Sigmoid colon (tissue), 7 donors: ENCODE data around the gene PPP1R14D. TPM values are rescaled to one million over a fixed set of nuclear protein-coding genes. Genes with fewer than 3 reads are reported as not detected.

Experiments
- DNase-seq: peaks from one replicate; pipeline ENCODE4 v3.0.0-alpha.2; 2019
- H3K27ac ChIP-seq, 4 donors: fragments of 200-600 bp; sonication (generic); one replicate each; pipeline ENCODE4 v1.5.1; 2016 to 2019; ENCODE audit warnings: mild to moderate bottlenecking in 1 of 4
- H3K27me3 ChIP-seq, 3 donors: fragments of 200-600 bp; sonication (generic); one replicate each; pipeline ENCODE4 v1.5.1; 2019; ENCODE audit warnings: mild to moderate bottlenecking in 1 of 3
- H3K36me3 ChIP-seq, 4 donors: fragments of 200-600 bp; sonication (generic); one replicate each; pipeline ENCODE4 v1.5.1; 2016 to 2019
- H3K4me1 ChIP-seq, 4 donors: fragments of 200-600 bp; sonication (generic); one replicate each; pipeline ENCODE4 v1.5.1; 2017 to 2019
- H3K4me3 ChIP-seq, 4 donors: fragments of 200-600 bp; sonication (generic); one replicate each; pipeline ENCODE4 v1.5.1; 2017 to 2019; ENCODE audit warnings: mild to moderate bottlenecking in 2 of 4, moderate library complexity in 1 of 4
- H3K9me3 ChIP-seq, 4 donors: fragments of 200-600 bp in 3 of 4; sonication (generic) in 3 of 4; one replicate each; pipeline versions ENCODE4 v1.5.1 to v1.6.1; 2013 to 2019
- EP300 ChIP-seq, 4 donors: sonication (generic); formaldehyde crosslinking; IDR thresholded peaks; one replicate each; pipeline ENCODE4 v1.6.1; 2017; ENCODE audit warnings: antibody characterized with exemption in 4 of 4
- POLR2A ChIP-seq, 2 donors: fragments of 450-650 bp; IDR thresholded peaks; one replicate each; pipeline ENCODE4 v1.6.1; 2016; ENCODE audit warnings: antibody characterized with exemption in 2 of 2, mild to moderate bottlenecking in 2 of 2, moderate library complexity in 2 of 2
- POLR2AphosphoS5 ChIP-seq, 4 donors: sonication (generic); formaldehyde crosslinking; IDR thresholded peaks; one replicate each; pipeline ENCODE4 v1.6.1; 2017; ENCODE audit warnings: antibody characterized with exemption in 4 of 4
- WGBS, 2 donors: extraction: QIAGEN DNeasy Blood & Tissue Kit; methylation state at CpG; one replicate each; pipeline ENCODE4 v1.1.7; 2013; 5-methylcytosine and 5-hydroxymethylcytosine counted together
- intact Hi-C: fragments of 100-400 bp; cut with DNase I; formaldehyde crosslinking; loops from one replicate; pipeline ENCODE4 v1.15.1; 2023
- polyA plus RNA-seq, 3 donors: library from polyadenylated mRNA; stranded (reverse); fragments of 200-250 nt; gene quantifications; one replicate each; pipeline ENCODE4 v1.2.3, GENCODE V29; 2013
- total RNA-seq, 4 donors: library from RNA; depleted of rRNA; stranded (reverse); fragments of >200 nt; gene quantifications; one replicate each; pipeline ENCODE4 v1.1.0, GENCODE V29; 2016
- TF ChIP-seq, protein P1 (sequence below), 4 experiments: fragments of 450-650 bp in 3 of 4; fragments of 200-600 bp in 1 of 4; IDR thresholded peaks; one replicate each; pipeline ENCODE4 v1.5.1; 2016 to 2019; ENCODE audit warnings: antibody characterized with exemption in 4 of 4, mild to moderate bottlenecking in 3 of 4, moderate library complexity in 2 of 4
- donor health status: healthy with polysubstance abuse.
- donor health status: Bipolar disorder and iron deficiency.
- donor health status: healthy.

The PPP1R14D gene, protein sequence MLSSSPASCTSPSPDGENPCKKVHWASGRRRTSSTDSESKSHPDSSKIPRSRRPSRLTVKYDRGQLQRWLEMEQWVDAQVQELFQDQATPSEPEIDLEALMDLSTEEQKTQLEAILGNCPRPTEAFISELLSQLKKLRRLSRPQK
- total RNA-seq = not detected
- polyA plus RNA-seq = 100 to 1,000 TPM; 211 to 395 (median 212) TPM

DNA sequence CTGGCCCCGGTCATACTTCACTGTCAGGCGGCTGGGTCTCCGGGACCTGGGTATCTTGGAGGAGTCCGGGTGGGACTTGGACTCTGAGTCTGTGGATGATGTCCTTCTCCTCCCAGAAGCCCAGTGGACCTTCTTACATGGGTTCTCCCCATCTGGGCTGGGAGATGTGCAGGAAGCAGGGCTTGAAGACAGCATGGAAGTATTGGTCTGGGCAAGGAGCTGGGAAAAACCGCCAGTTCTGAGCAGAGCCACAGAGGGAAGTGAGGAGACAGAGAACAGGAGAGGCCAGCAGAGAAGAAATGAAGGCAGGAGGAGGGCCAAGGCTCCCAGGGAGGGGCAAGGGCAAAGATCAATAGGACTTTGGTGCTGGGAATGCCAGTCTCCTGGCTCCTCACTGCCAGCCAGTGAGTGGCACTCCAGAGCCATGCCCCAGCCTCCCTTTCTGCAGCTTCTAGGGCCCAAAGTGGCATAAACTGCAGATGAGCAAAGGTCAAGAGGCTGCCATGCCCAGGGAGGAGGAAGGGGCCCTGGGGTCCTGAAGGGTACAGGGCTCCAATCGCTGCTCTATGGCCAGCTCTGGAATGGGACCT lies at the start of gene PPP1R14D:
TSS of gene PPP1R14D (minus strand) at position 262 of the 590 bp plus-strand sequence. CDS start at position 195, 67 bp downstream.
- intact Hi-C loops = no loop called here
- Histone ChIP-seq H3K9me3 (no peaks in the 10 kb centered on the region), H3K36me3 (no peaks in the 10 kb centered on the region), H3K4me1 (no peaks in the 10 kb centered on the region), H3K27me3 (peaks cover 0 to 8% (median 0%) of the 10 kb centered on the region in 3 donors), H3K4me3 (peak within 1 kb of the TSS in 1 of 4 donors; percentile 9), H3K27ac (no peak within 1 kb of the TSS)
- TF ChIP-seq POLR2A (IDR thresholded peaks at IDR 0.05) (peak in 1 of 2 donors; percentile 65), POLR2AphosphoS5 (IDR thresholded peaks at IDR 0.05) (peak in 1 of 4 donors; percentile 42), EP300 (IDR thresholded peaks at IDR 0.05) (no peak)
- TF ChIP-seq, protein P1, sequence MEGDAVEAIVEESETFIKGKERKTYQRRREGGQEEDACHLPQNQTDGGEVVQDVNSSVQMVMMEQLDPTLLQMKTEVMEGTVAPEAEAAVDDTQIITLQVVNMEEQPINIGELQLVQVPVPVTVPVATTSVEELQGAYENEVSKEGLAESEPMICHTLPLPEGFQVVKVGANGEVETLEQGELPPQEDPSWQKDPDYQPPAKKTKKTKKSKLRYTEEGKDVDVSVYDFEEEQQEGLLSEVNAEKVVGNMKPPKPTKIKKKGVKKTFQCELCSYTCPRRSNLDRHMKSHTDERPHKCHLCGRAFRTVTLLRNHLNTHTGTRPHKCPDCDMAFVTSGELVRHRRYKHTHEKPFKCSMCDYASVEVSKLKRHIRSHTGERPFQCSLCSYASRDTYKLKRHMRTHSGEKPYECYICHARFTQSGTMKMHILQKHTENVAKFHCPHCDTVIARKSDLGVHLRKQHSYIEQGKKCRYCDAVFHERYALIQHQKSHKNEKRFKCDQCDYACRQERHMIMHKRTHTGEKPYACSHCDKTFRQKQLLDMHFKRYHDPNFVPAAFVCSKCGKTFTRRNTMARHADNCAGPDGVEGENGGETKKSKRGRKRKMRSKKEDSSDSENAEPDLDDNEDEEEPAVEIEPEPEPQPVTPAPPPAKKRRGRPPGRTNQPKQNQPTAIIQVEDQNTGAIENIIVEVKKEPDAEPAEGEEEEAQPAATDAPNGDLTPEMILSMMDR (IDR thresholded peaks at IDR 0.05) = no peak
- WGBS, 2 donors = 17 to 72% methylated on average over 6 of the region's 6 CpGs
- no peak for DNase-seq

DNA sequence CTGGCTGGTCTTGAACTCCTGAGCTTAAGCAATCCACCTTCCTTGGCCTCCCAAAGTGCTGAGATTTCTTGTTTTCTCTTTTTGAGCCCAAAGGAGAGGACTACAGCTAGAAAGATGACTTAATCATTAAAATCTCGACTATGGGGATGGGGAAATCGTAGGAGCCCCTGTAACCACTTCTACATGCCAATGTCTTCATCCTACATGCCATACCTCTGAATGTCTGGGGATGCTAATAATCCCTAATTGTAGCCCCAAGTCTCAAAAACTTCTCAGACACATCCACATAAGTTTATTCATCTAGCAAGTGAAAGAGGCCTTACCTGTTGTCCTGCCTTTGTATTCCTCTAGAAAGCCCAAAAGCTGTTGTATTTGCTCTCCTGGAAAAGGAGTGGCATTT lies 49.2 kb upstream of the PPP1R14D start:
- WGBS, 2 donors = 79 to 86% methylated on average over 2 of the region's 2 CpGs
- Histone ChIP-seq H3K36me3 (no peaks in the 10 kb centered on the region), H3K9me3 (no peaks in the 10 kb centered on the region), H3K27ac (no peak overlapping the region), H3K4me3 (no peak overlapping the region), H3K27me3 (peaks cover 0 to 14% (median 14%) of the 10 kb centered on the region in 3 donors), H3K4me1 (peaks cover 0 to 15% (median 12%) of the 10 kb centered on the region in 4 donors)
- no peak for DNase-seq
- TF ChIP-seq, protein P1 (IDR thresholded peaks at IDR 0.05) = no peak
- TF ChIP-seq POLR2AphosphoS5 (IDR thresholded peaks at IDR 0.05) = no peak
- intact Hi-C loops = no loop called here

DNA sequence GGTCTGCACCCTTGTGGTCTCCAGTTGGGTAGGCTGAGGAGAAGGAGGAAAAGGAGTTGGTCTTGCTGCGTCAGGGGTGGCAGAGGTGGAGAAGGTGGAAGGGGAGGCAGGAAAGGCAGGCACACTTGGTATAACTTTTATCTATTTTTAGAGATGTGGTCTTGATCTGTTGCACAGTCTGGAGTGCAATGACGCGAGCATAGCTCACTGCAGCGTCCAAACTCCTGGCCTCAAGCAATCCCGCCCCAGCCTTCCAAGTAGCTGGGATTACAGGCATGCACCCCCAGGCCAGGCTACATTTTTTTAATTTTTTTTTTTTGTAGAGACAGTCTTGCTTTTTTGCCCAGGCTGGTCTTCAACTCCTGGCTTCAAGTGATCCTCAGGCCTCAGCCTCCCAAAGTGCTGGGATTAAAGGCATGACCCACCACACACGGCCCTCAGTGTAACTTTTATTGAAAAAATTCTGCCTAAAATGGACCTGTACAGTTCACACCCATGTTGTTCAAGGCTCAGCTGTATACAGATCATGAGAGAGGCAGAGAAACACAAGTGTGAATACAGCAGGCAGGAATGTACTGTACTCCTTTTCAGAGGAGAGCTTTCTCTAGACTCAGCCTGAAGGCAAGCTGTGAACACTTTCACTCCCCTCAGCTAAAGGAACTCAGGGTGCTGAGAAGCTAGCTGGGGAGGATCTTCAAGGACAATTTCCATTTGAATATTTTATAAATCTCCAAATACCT lies 47.7 kb upstream of the PPP1R14D start:
- no peak for TF ChIP-seq POLR2AphosphoS5 (IDR thresholded peaks at IDR 0.05)
- intact Hi-C loops = no loop called here
- peaks cover 0 to 28% (median 22%) of the 10 kb centered on the region in 3 donors for H3K27me3 ChIP-seq
- no peak for DNase-seq
- H3K27ac ChIP-seq = no peak overlapping the region
- peaks cover 0 to 15% (median 12%) of the 10 kb centered on the region in 4 donors for H3K4me1 ChIP-seq
- H3K9me3 ChIP-seq = no peaks in the 10 kb centered on the region
- 84 to 92% methylated on average over 6 of the region's 6 CpGs for WGBS, 2 donors
- H3K4me3 ChIP-seq = no peak overlapping the region
- no peaks in the 10 kb centered on the region for H3K36me3 ChIP-seq

DNA sequence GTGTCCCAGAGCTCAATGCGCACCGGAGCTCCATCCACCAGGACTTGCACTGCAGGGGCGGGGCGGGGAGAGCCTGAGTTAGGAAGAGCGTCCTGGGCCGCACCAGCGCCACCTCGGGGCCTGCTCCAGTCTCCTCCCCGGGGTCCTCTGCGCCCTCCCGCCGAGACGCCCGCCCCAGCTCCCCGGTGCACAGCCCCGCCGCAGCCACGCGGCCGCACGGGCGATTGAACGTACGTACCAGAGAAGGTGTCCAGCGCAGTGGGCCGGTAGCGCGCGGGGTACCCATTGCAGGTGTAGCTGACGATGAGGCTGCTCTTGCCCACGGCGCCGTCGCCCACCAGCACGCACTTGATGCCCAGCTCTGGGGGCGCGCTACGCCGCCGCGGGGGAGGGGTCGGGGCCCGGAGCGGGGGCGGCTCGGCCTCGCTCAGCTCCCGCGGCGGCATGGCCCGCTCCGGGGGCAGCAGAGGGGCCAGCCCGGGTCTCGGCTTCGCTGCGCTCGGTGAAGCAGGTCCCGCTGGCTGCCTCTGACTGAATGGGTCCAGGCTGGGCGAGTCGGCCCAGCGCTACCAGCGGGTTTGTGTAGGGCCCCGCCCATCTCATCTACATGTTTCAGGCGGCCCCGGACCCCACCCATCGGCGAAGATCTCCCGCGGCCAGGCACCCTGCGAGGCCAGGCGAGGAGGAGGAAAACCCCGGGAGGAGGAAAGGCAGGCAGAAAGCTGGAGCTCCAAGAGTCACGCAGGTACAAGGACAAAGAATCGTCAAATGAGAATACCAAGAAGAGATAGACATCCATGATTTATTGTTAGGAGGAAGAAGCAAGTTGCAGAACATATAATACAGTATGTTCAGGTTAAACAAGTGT lies 45.4 kb upstream of the PPP1R14D start, which contains the start of gene RHOV:
TSS of gene RHOV (minus strand) at position 541 of the 868 bp plus-strand sequence. CDS start at position 446, 95 bp downstream.
- peaks cover 0 to 15% (median 12%) of the 10 kb centered on the region in 4 donors for H3K4me1 ChIP-seq
- no peak for TF ChIP-seq EP300 (IDR thresholded peaks at IDR 0.05)
- no peak for TF ChIP-seq POLR2A (IDR thresholded peaks at IDR 0.05)
- TF ChIP-seq POLR2AphosphoS5 (IDR thresholded peaks at IDR 0.05) = no peak
- TF ChIP-seq, protein P1 (IDR thresholded peaks at IDR 0.05) = peak in 1 of 4 experiments; percentile 9
- no peak within 1 kb of the TSS for H3K27ac ChIP-seq
- H3K4me3 ChIP-seq = peak within 1 kb of the TSS in 3 of 4 donors; percentile 41 to 56 (median 53)
- WGBS, 2 donors = 1% methylated on average over 74 of the region's 74 CpGs
- intact Hi-C loops = no loop called here
- DNase-seq = peak; percentile 72
- H3K36me3 ChIP-seq = no peaks in the 10 kb centered on the region
- no peaks in the 10 kb centered on the region for H3K9me3 ChIP-seq
- peaks cover 0 to 28% (median 22%) of the 10 kb centered on the region in 3 donors for H3K27me3 ChIP-seq
